HG02759 (cell line): ENCODE measurements around the gene ZNF524.

Source experiments
- ATAC-seq: cut with Tn5 transposase; IDR thresholded peaks from one replicate; pipeline ENCODE4 v1.9.1; 2021; ENCODE audit warnings: mild to moderate bottlenecking, moderate library complexity; ENCODE audit not compliant: unreplicated experiment

ZNF524 gene

GRCh38 chr19:55652311-55653128 lies 52.4 kb downstream of the ZNF524 start:
- no peak for ATAC-seq
